Measurements from ENCODE around the gene CADM2. TPM values are rescaled to one million over a fixed set of nuclear protein-coding genes. Genes with fewer than 3 reads are reported as not detected.

Gene CADM2
- total RNA-seq, 4 donors from 2014 or later, result 0.13 to 2.1 (median 0.58) TPM

GRCh38 chr3:85476891-85477495 lies 518.2 kb downstream of the CADM2 start:
- TF ChIP-seq POLR2A (IDR thresholded peaks at IDR 0.05) (no peak), CTCF (IDR thresholded peaks at IDR 0.05) (no peak)
- no peak for DNase-seq (ENCODE audit: low spot score in 2 of 2)
- H3K4me3 ChIP-seq (ENCODE audit: low read depth, poor library complexity, severe bottlenecking), result no peak overlapping the region
- 27 to 28% methylated on average over 3 of the region's 3 CpGs for WGBS, 2 donors
- intact Hi-C loops (cut with DNase I; ENCODE audit: low total_unique reads), result no loop called here

DNA sequence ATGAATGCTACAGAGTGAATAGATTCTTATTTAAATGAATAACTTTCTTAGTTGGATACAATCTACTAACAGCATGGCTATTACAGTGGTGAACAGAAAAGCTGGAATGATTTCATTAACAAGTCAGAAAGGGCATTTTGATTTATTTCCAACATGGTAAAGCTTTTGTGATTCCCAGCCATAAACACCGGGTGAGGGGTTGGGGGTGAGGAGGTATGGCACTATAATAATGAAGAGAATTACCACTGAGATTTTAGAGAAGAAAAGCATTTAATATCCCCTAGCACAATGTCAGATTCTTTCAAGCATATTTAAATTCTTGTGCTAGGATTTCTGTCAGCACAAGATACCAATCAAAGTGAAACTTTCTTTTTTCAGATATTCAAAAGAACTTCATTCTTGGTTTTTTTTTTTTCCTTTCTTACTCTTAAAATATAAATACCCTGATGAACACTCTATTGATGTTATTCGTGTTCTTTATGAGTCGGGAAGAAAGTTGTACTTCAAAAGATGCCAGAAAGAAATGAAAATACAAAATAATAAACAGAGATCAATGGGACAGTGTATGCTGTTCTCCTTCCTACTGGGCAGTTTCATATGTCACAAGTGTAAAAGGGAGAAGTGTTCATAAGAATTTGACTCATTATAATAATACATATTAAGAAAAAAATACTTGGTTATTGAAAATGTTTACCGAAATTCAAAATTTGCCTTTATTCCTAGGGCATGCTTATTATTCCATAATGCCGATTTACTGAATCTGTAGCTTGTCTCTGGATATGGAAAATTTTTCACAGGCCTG lies 522.8 kb downstream of the CADM2 start:
- intact Hi-C loops (cut with DNase I; ENCODE audit: low total_unique reads), result no loop called here
- DNase-seq (ENCODE audit: low spot score in 2 of 2), result no peak
- H3K4me3 ChIP-seq (ENCODE audit: low read depth, poor library complexity, severe bottlenecking), result no peak overlapping the region
- TF ChIP-seq CTCF (IDR thresholded peaks at IDR 0.05), result no peak
- no peak for TF ChIP-seq POLR2A (IDR thresholded peaks at IDR 0.05)
- 58 to 61% methylated on average over 5 of the region's 5 CpGs for WGBS, 2 donors

DNA sequence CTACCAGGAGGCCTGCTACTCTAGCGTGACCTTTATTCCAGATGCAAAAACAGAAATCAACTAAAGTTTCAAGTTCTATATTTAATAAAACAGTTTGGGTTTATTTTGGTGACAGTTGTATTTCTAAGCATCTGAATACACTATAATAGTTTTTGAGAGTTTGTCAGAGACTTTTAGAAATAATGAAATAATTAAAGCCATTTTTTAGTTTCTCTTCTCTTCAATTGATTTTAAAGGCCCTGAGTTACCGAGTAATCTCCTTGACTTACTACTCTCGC lies 523.4 kb downstream of the CADM2 start:
- WGBS, 2 donors, result 78 to 88% methylated on average over 3 of the region's 3 CpGs
- TF ChIP-seq POLR2A (IDR thresholded peaks at IDR 0.05) (no peak), CTCF (IDR thresholded peaks at IDR 0.05) (no peak)
- DNase-seq (ENCODE audit: low spot score in 2 of 2), result no peak
- intact Hi-C loops (cut with DNase I; ENCODE audit: low total_unique reads), result no loop called here
- no peak overlapping the region for H3K4me3 ChIP-seq (ENCODE audit: low read depth, poor library complexity, severe bottlenecking)

DNA sequence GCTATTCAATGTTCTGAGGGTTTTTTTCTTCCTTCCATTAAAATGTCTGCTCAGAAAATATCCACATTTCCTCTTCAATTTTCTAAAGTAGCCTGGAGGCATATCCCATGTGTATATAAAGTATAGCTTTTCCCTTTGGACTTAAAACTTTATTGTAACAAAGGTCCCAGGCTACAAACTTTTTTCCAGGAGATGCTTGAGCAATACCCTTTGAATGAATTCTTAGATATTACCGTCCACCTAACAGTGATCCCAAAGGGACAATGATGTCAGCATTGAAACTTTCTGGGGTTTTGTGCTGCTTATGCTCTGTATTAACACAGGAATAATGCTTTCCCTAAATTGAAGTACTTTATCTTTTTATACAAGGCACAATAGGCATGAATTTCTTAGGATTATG lies 525.2 kb downstream of the CADM2 start:
- intact Hi-C loops (cut with DNase I; ENCODE audit: low total_unique reads), result no loop called here
- TF ChIP-seq POLR2A (IDR thresholded peaks at IDR 0.05), result no peak
- TF ChIP-seq CTCF (IDR thresholded peaks at IDR 0.05), result no peak

GRCh38 chr3:85487375-85487774 lies 528.6 kb downstream of the CADM2 start:
- H3K4me3 ChIP-seq (ENCODE audit: low read depth, poor library complexity, severe bottlenecking), result no peak overlapping the region
- intact Hi-C loops (cut with DNase I; ENCODE audit: low total_unique reads), result no loop called here
- WGBS, 2 donors, result 82% methylated on average over 9 of the region's 9 CpGs
- TF ChIP-seq POLR2A (IDR thresholded peaks at IDR 0.05) (no peak), CTCF (IDR thresholded peaks at IDR 0.05) (no peak)
- no peak for DNase-seq (ENCODE audit: low spot score in 2 of 2)

More for the DNA sequence above, 525.2 kb downstream of the CADM2 start:
- H3K4me3 ChIP-seq (ENCODE audit: low read depth, poor library complexity, severe bottlenecking), result no peak overlapping the region
- WGBS, 2 donors, result 79 to 80% methylated on average over 1 of the region's 1 CpG
- no peak for DNase-seq (ENCODE audit: low spot score in 2 of 2)
